ENCODE results near the gene FFAR2. TPM values are rescaled to one million over a fixed set of nuclear protein-coding genes. Genes with fewer than 3 reads are reported as not detected.
A peak's percentile ranks its signal among the peaks of the same experiment; 100 is the strongest.

Gene FFAR2
- total and polyA plus RNA-seq, 10 donors, result 0.89 to 53.5 (median 9.7) TPM

- H3K27ac ChIP-seq, result peak overlapping the region in 7 of 8 donors; percentile 62 to 89 (median 83)
- 6 to 16% (median 12%) methylated on average over 17 of the region's 17 CpGs for WGBS, 5 donors
- TF ChIP-seq POLR2A (IDR thresholded peaks at IDR 0.05), result no peak
- TF ChIP-seq, protein P1, sequence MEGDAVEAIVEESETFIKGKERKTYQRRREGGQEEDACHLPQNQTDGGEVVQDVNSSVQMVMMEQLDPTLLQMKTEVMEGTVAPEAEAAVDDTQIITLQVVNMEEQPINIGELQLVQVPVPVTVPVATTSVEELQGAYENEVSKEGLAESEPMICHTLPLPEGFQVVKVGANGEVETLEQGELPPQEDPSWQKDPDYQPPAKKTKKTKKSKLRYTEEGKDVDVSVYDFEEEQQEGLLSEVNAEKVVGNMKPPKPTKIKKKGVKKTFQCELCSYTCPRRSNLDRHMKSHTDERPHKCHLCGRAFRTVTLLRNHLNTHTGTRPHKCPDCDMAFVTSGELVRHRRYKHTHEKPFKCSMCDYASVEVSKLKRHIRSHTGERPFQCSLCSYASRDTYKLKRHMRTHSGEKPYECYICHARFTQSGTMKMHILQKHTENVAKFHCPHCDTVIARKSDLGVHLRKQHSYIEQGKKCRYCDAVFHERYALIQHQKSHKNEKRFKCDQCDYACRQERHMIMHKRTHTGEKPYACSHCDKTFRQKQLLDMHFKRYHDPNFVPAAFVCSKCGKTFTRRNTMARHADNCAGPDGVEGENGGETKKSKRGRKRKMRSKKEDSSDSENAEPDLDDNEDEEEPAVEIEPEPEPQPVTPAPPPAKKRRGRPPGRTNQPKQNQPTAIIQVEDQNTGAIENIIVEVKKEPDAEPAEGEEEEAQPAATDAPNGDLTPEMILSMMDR (IDR thresholded peaks at IDR 0.05 in 8 of 11, conservative IDR thresholded peaks at IDR 0.05 in 3 of 11), result no peak
- TF ChIP-seq POLR2AphosphoS5 (IDR thresholded peaks at IDR 0.05), result peak; percentile 11 to 52 (median 34)
- peaks cover 18 to 97% (median 57%) of the 10 kb centered on the region in 6 donors for H3K4me1 ChIP-seq
- intact Hi-C loops (cut with DNase I; ENCODE audit: low total_unique reads), result no loop called here
- H3K36me3 ChIP-seq, result no peaks in the 10 kb centered on the region
- peak overlapping the region in 1 of 8 donors; percentile 44 for H3K4me3 ChIP-seq
- peaks cover 0 to 5% (median 4%) of the 10 kb centered on the region in 8 donors for H3K9me3 ChIP-seq
- peaks cover 0 to 26% (median 0%) of the 10 kb centered on the region in 7 donors for H3K27me3 ChIP-seq (replicated peaks in 1 of 7)
- no peak for DNase-seq
Measured at GRCh38 chr19:35436477-35437405, 11.3 kb upstream of the FFAR2 start.

- Histone ChIP-seq H3K27ac (peak overlapping the region in 7 of 8 donors; percentile 62 to 89 (median 83)), H3K36me3 (no peaks in the 10 kb centered on the region), H3K9me3 (no peaks in the 10 kb centered on the region), H3K27me3 (replicated peaks in 1 of 7) (peaks cover 0 to 26% (median 0%) of the 10 kb centered on the region in 7 donors), H3K4me1 (peaks cover 21 to 97% (median 64%) of the 10 kb centered on the region in 6 donors), H3K4me3 (peak overlapping the region in 1 of 8 donors; percentile 44)
- no peak for TF ChIP-seq POLR2A (IDR thresholded peaks at IDR 0.05)
- no peak for TF ChIP-seq POLR2AphosphoS5 (IDR thresholded peaks at IDR 0.05)
- TF ChIP-seq, protein P1 (IDR thresholded peaks at IDR 0.05 in 8 of 11, conservative IDR thresholded peaks at IDR 0.05 in 3 of 11), result no peak
- 86 to 92% (median 90%) methylated on average over 8 to 15 of the region's 15 CpGs for WGBS, 5 donors
- intact Hi-C loops (cut with DNase I; ENCODE audit: low total_unique reads), result no loop called here
- no peak for DNase-seq
Measured at GRCh38 chr19:35437406-35437951, 10.6 kb upstream of the FFAR2 start.

DNA sequence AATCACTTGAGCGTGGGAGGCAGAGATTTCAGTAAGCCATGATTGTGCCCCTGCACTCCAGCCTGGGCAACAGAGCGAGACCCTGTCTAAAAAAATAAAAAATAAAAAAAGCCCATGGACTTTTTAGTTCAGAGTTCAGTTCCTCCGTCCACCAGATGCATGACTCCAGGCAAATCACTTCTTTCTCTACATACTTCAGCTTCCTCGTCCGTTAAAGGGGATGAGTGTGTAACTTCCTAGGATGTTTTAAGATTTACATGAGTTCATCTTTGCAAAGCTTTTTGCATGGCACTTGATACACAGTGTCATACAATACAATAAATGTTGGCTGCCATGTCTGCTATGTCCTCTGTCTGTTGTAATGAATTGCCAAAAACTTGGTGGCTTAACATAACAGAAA, 10.0 kb upstream of the FFAR2 start:
- no peak for DNase-seq
- no peaks in the 10 kb centered on the region for H3K9me3 ChIP-seq
- H3K4me3 ChIP-seq, result no peak overlapping the region
- intact Hi-C loops (cut with DNase I; ENCODE audit: low total_unique reads), result no loop called here
- TF ChIP-seq, protein P1 (IDR thresholded peaks at IDR 0.05 in 8 of 11, conservative IDR thresholded peaks at IDR 0.05 in 3 of 11), result no peak
- TF ChIP-seq POLR2AphosphoS5 (IDR thresholded peaks at IDR 0.05), result no peak
- H3K27ac ChIP-seq, result peak overlapping the region in 3 of 8 donors; percentile 83 to 89 (median 85)
- 59 to 80% (median 74%) methylated on average over 5 of the region's 5 CpGs for WGBS, 5 donors
- H3K36me3 ChIP-seq, result no peaks in the 10 kb centered on the region
- H3K4me1 ChIP-seq, result peaks cover 21 to 97% (median 66%) of the 10 kb centered on the region in 6 donors
- H3K27me3 ChIP-seq (replicated peaks in 1 of 7), result peaks cover 0 to 25% (median 0%) of the 10 kb centered on the region in 7 donors

- H3K9me3 ChIP-seq, result no peaks in the 10 kb centered on the region
- no peak overlapping the region for H3K4me3 ChIP-seq
- H3K36me3 ChIP-seq, result no peaks in the 10 kb centered on the region
- peaks cover 21 to 93% (median 64%) of the 10 kb centered on the region in 6 donors for H3K4me1 ChIP-seq
- H3K27me3 ChIP-seq (replicated peaks in 1 of 7), result peaks cover 0 to 22% (median 0%) of the 10 kb centered on the region in 7 donors
- intact Hi-C loops (cut with DNase I; ENCODE audit: low total_unique reads), result no loop called here
- no peak for DNase-seq
- 71 to 91% (median 86%) methylated on average over 5 of the region's 5 CpGs for WGBS, 5 donors
- TF ChIP-seq POLR2AphosphoS5 (IDR thresholded peaks at IDR 0.05) (no peak), POLR2A (IDR thresholded peaks at IDR 0.05) (no peak)
- TF ChIP-seq, protein P1 (IDR thresholded peaks at IDR 0.05 in 8 of 11, conservative IDR thresholded peaks at IDR 0.05 in 3 of 11), result no peak
- H3K27ac ChIP-seq, result peak overlapping the region in 3 of 8 donors; percentile 83 to 89 (median 85)
Measured at GRCh38 chr19:35438527-35438926, 9.5 kb upstream of the FFAR2 start.

Data from spleen (tissue), 11 donors.